ENCODE results near the gene SH3BP5.

GRCh38 chr3:15310491-15311370 is 21.7 kb downstream of the SH3BP5 start:
- TF ChIP-seq POLR2A (IDR thresholded peaks at IDR 0.05) (no peak), CTCF (IDR thresholded peaks at IDR 0.05) (no peak)
